ENCODE data around the gene CDK13. TPM values are rescaled to one million over a fixed set of nuclear protein-coding genes. Genes with fewer than 3 reads are reported as not detected.
"Not testable (repeated sequence)": the region's sequence is repeated elsewhere in the genome, so short reads cannot be mapped to it uniquely, and the experiment has no call there.

CDK13 gene
- total RNA-seq, 4 donors from 2014 or later: 56.0 to 99.0 (median 72.6) TPM

- 89 to 90% methylated on average over 2 of the region's 2 CpGs for WGBS, 2 donors (ENCODE audit: low coverage in 1 of 2)
- ATAC-seq: no peak
- TF ChIP-seq CTCF (IDR thresholded peaks at IDR 0.05) (no peak), EP300 (IDR thresholded peaks at IDR 0.05) (no peak), POLR2A (IDR thresholded peaks at IDR 0.05) (no peak), POLR2AphosphoS5 (IDR thresholded peaks at IDR 0.05) (no peak)
- Histone ChIP-seq H3K9me3 (no peaks in the 10 kb centered on the region), H3K4me1 (peaks cover 0 to 16% (median 3%) of the 10 kb centered on the region in 3 donors), H3K4me3 (no peak overlapping the region), H3K27ac (no peak overlapping the region), H3K27me3 (no peaks in the 10 kb centered on the region), H3K36me3 (no peaks in the 10 kb centered on the region)
These were observed 152.8 kb downstream of the CDK13 start for GRCh38 chr7:40102897-40103296.

GRCh38 chr7:40105879-40106473 lies 155.9 kb downstream of the CDK13 start:
- Histone ChIP-seq H3K4me3 (no peak overlapping the region), H3K27me3 (no peaks in the 10 kb centered on the region), H3K9me3 (no peaks in the 10 kb centered on the region), H3K36me3 (no peaks in the 10 kb centered on the region), H3K27ac (no peak overlapping the region), H3K4me1 (no peaks in the 10 kb centered on the region)
- ATAC-seq: no peak
- TF ChIP-seq POLR2A (IDR thresholded peaks at IDR 0.05) (no peak), POLR2AphosphoS5 (IDR thresholded peaks at IDR 0.05) (no peak), EP300 (IDR thresholded peaks at IDR 0.05) (no peak), CTCF (IDR thresholded peaks at IDR 0.05) (no peak)
- WGBS, 2 donors (ENCODE audit: low coverage in 1 of 2): 50 to 78% methylated on average over 2 to 4 of the region's 4 CpGs

- Histone ChIP-seq H3K9me3 (no peaks in the 10 kb centered on the region), H3K27me3 (no peaks in the 10 kb centered on the region), H3K36me3 (no peaks in the 10 kb centered on the region), H3K4me1 (no peaks in the 10 kb centered on the region), H3K4me3 (no peak overlapping the region), H3K27ac (no peak overlapping the region)
- WGBS, 2 donors (ENCODE audit: low coverage in 1 of 2): 97% methylated on average over 2 of the region's 2 CpGs
- TF ChIP-seq POLR2A (IDR thresholded peaks at IDR 0.05) (no peak), POLR2AphosphoS5 (IDR thresholded peaks at IDR 0.05) (no peak), CTCF (IDR thresholded peaks at IDR 0.05) (no peak), EP300 (IDR thresholded peaks at IDR 0.05) (no peak)
- no peak for ATAC-seq
These were observed 165.9 kb downstream of the CDK13 start for GRCh38 chr7:40115936-40116335.

GRCh38 chr7:40117199-40117598 lies 167.1 kb downstream of the CDK13 start:
- not testable (repeated sequence) for H3K27me3 ChIP-seq, H3K4me3 ChIP-seq, ATAC-seq, H3K4me1 ChIP-seq, H3K9me3 ChIP-seq, H3K36me3 ChIP-seq, H3K27ac ChIP-seq
- WGBS, 2 donors (ENCODE audit: low coverage in 1 of 2): 85 to 93% methylated on average over 4 to 9 of the region's 9 CpGs

GRCh38 chr7:40118201-40118600 lies 168.1 kb downstream of the CDK13 start:
- not testable (repeated sequence) for ATAC-seq, H3K4me1 ChIP-seq, H3K36me3 ChIP-seq, H3K27ac ChIP-seq, H3K9me3 ChIP-seq, H3K4me3 ChIP-seq, H3K27me3 ChIP-seq
- WGBS, 2 donors (ENCODE audit: low coverage in 1 of 2): 70 to 80% methylated on average over 7 of the region's 7 CpGs

- ATAC-seq: no peak
- H3K4me1 ChIP-seq: no peaks in the 10 kb centered on the region
- no peaks in the 10 kb centered on the region for H3K36me3 ChIP-seq
- no peaks in the 10 kb centered on the region for H3K27me3 ChIP-seq
- H3K4me3 ChIP-seq: no peak overlapping the region
- no peak for TF ChIP-seq EP300 (IDR thresholded peaks at IDR 0.05)
- no peak for TF ChIP-seq POLR2A (IDR thresholded peaks at IDR 0.05)
- TF ChIP-seq CTCF (IDR thresholded peaks at IDR 0.05): no peak
- TF ChIP-seq POLR2AphosphoS5 (IDR thresholded peaks at IDR 0.05): no peak
- no peaks in the 10 kb centered on the region for H3K9me3 ChIP-seq
- H3K27ac ChIP-seq: no peak overlapping the region
- WGBS, 2 donors (ENCODE audit: low coverage in 1 of 2): 56 to 65% methylated on average over 1 to 4 of the region's 5 CpGs
These were observed 170.0 kb downstream of the CDK13 start for GRCh38 chr7:40120020-40120419.

- H3K4me1 ChIP-seq, ATAC-seq, H3K9me3 ChIP-seq, H3K4me3 ChIP-seq, H3K36me3 ChIP-seq, H3K27me3 ChIP-seq, H3K27ac ChIP-seq: not testable (repeated sequence)
- 91 to 95% methylated on average over 10 to 13 of the region's 14 CpGs for WGBS, 2 donors (ENCODE audit: low coverage in 1 of 2)
These were observed 172.3 kb downstream of the CDK13 start for GRCh38 chr7:40122100-40122939.
